ENCODE measurements around the gene PHACTR3.

The PHACTR3 gene

GRCh38 chr20:59576216-59576953, 28.0 kb upstream of the PHACTR3 start:
- Histone ChIP-seq H3K27me3 (ENCODE audit: control insufficient read depth, insufficient read depth, low read length) (peaks cover 90% of the 10 kb centered on the region), H3K36me3 (ENCODE audit: control insufficient read depth, low read depth, low read length) (no peaks in the 10 kb centered on the region), H3K9me3 (ENCODE audit: control insufficient read depth, low read depth, low read length) (no peaks in the 10 kb centered on the region), H3K4me3 (ENCODE audit: low read length) (peak overlapping the region; percentile 42), H3K27ac (ENCODE audit: low read length) (no peak overlapping the region), H3K4me1 (ENCODE audit: control insufficient read depth, low read depth, low read length) (no peaks in the 10 kb centered on the region), H3K9ac (ENCODE audit: low read length) (no peak overlapping the region)

DNA sequence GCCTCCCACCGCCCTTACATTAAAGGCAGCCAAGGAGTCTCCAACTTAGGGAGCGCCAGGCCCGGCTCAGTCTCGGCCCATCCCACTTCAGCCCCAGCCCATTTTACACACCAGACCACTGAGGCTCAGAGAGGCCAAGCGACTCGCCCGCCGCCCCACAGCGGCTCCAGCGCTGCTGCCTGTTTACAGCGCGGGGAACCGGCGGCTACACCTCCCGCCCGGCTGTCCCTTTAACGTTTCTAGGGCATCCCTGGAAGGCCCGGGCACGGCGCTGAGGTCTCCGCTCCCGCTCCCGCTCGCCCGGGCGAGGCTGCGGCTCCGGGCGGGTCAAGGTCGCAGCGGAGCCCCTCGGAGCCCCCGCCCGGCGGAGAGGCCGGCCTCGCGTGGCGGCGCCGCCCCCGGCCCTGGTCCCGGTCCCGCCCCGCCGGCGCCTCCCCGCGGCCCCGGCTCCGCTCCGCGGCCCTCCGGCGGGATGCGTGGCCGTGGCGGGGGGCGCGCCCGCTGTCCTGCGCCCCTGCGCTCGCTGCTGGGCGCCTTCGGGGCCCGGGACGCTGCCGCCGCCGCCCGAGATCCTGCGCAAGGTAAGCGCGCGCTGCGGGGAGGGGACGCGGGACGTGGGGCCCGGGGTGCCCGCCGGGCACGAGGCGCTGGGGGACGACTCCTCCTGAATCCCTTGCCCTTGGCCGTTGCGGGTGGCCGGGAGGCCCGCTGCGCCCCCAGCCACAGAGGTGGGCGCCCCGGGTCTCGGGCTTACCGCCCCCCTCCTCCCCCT, 27.1 kb upstream of the PHACTR3 start:
- H3K36me3 ChIP-seq (ENCODE audit: control insufficient read depth, low read depth, low read length), result no peaks in the 10 kb centered on the region
- no peaks in the 10 kb centered on the region for H3K9me3 ChIP-seq (ENCODE audit: control insufficient read depth, low read depth, low read length)
- peak overlapping the region; percentile 42 for H3K4me3 ChIP-seq (ENCODE audit: low read length)
- no peak overlapping the region for H3K27ac ChIP-seq (ENCODE audit: low read length)
- H3K4me1 ChIP-seq (ENCODE audit: control insufficient read depth, low read depth, low read length), result no peaks in the 10 kb centered on the region
- H3K27me3 ChIP-seq (ENCODE audit: control insufficient read depth, insufficient read depth, low read length), result peaks cover 90% of the 10 kb centered on the region
- no peak overlapping the region for H3K9ac ChIP-seq (ENCODE audit: low read length)

DNA sequence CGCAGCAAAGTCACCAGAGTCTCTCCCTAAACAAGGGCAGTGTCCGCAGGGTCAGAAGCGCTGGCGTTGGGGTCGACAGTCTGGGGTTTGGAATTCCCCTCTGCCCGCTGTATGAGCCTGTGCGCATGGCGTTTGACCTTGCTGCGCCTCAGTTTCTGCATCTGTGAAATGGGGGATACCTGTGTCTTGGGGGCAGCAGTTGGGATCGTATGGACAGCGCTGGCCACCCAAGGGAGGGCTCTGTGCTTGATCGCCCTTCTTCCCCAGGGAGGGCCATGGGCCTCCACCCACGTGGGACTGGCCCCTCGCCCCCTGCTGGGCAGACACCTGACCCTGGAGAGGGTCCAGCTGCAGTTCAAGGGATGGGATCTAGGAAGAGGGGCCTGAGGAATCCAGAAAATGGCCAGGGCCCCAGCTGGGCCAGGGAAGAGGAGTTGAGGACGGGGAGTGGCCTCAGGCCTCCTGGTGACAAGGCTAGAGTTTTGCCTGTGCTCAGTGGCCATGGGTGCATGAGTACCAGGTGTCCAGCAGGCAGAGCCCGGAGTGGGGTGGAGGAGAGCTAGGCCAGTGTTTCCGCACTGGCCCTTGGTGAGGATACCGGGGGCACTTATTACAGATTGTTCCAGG, 26.4 kb upstream of the PHACTR3 start:
- peak overlapping the region; percentile 27 for H3K4me3 ChIP-seq (ENCODE audit: low read length)
- H3K9me3 ChIP-seq (ENCODE audit: control insufficient read depth, low read depth, low read length), result no peaks in the 10 kb centered on the region
- H3K27ac ChIP-seq (ENCODE audit: low read length), result no peak overlapping the region
- no peaks in the 10 kb centered on the region for H3K4me1 ChIP-seq (ENCODE audit: control insufficient read depth, low read depth, low read length)
- H3K36me3 ChIP-seq (ENCODE audit: control insufficient read depth, low read depth, low read length), result no peaks in the 10 kb centered on the region
- H3K9ac ChIP-seq (ENCODE audit: low read length), result no peak overlapping the region
- H3K27me3 ChIP-seq (ENCODE audit: control insufficient read depth, insufficient read depth, low read length), result peaks cover 85% of the 10 kb centered on the region

GRCh38 chr20:59578436-59579403, 25.6 kb upstream of the PHACTR3 start:
- Histone ChIP-seq H3K4me1 (ENCODE audit: control insufficient read depth, low read depth, low read length) (no peaks in the 10 kb centered on the region), H3K27ac (ENCODE audit: low read length) (no peak overlapping the region), H3K9me3 (ENCODE audit: control insufficient read depth, low read depth, low read length) (no peaks in the 10 kb centered on the region), H3K4me3 (ENCODE audit: low read length) (no peak overlapping the region), H3K9ac (ENCODE audit: low read length) (no peak overlapping the region), H3K36me3 (ENCODE audit: control insufficient read depth, low read depth, low read length) (no peaks in the 10 kb centered on the region), H3K27me3 (ENCODE audit: control insufficient read depth, insufficient read depth, low read length) (peaks cover 78% of the 10 kb centered on the region)

GRCh38 chr20:59579404-59580145, 24.8 kb upstream of the PHACTR3 start:
- Histone ChIP-seq H3K9me3 (ENCODE audit: control insufficient read depth, low read depth, low read length) (no peaks in the 10 kb centered on the region), H3K9ac (ENCODE audit: low read length) (no peak overlapping the region), H3K27me3 (ENCODE audit: control insufficient read depth, insufficient read depth, low read length) (peaks cover 69% of the 10 kb centered on the region), H3K4me3 (ENCODE audit: low read length) (no peak overlapping the region), H3K36me3 (ENCODE audit: control insufficient read depth, low read depth, low read length) (no peaks in the 10 kb centered on the region), H3K27ac (ENCODE audit: low read length) (no peak overlapping the region), H3K4me1 (ENCODE audit: control insufficient read depth, low read depth, low read length) (no peaks in the 10 kb centered on the region)

GRCh38 chr20:59580146-59580946, 24.0 kb upstream of the PHACTR3 start:
- Histone ChIP-seq H3K9ac (ENCODE audit: low read length) (no peak overlapping the region), H3K9me3 (ENCODE audit: control insufficient read depth, low read depth, low read length) (no peaks in the 10 kb centered on the region), H3K27ac (ENCODE audit: low read length) (no peak overlapping the region), H3K4me3 (ENCODE audit: low read length) (no peak overlapping the region), H3K27me3 (ENCODE audit: control insufficient read depth, insufficient read depth, low read length) (peaks cover 66% of the 10 kb centered on the region), H3K36me3 (ENCODE audit: control insufficient read depth, low read depth, low read length) (no peaks in the 10 kb centered on the region), H3K4me1 (ENCODE audit: control insufficient read depth, low read depth, low read length) (no peaks in the 10 kb centered on the region)

DNA sequence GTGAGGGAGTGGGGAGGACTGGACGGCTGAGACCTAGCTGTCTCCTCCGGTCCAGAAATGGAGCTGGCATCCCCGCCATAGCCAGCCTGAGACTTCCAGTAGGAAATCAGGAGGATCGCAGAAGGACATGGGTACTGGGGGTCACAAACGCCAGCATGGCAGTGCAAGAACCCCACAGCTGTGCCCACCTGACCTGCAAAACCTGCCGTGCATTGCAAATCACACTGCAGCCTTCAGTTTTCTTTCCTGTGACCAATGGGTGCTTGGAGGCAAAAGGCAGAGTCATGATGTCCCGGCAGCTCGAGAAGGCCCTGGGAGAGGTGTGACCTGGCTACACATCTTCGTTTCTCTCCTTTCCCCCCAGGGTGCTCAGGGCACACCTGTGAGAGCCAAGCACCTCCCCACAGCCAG, 23.3 kb upstream of the PHACTR3 start:
- H3K4me1 ChIP-seq (ENCODE audit: control insufficient read depth, low read depth, low read length), result no peaks in the 10 kb centered on the region
- no peaks in the 10 kb centered on the region for H3K36me3 ChIP-seq (ENCODE audit: control insufficient read depth, low read depth, low read length)
- no peak overlapping the region for H3K27ac ChIP-seq (ENCODE audit: low read length)
- no peak overlapping the region for H3K9ac ChIP-seq (ENCODE audit: low read length)
- no peak overlapping the region for H3K4me3 ChIP-seq (ENCODE audit: low read length)
- no peaks in the 10 kb centered on the region for H3K9me3 ChIP-seq (ENCODE audit: control insufficient read depth, low read depth, low read length)
- peaks cover 59% of the 10 kb centered on the region for H3K27me3 ChIP-seq (ENCODE audit: control insufficient read depth, insufficient read depth, low read length)

DNA sequence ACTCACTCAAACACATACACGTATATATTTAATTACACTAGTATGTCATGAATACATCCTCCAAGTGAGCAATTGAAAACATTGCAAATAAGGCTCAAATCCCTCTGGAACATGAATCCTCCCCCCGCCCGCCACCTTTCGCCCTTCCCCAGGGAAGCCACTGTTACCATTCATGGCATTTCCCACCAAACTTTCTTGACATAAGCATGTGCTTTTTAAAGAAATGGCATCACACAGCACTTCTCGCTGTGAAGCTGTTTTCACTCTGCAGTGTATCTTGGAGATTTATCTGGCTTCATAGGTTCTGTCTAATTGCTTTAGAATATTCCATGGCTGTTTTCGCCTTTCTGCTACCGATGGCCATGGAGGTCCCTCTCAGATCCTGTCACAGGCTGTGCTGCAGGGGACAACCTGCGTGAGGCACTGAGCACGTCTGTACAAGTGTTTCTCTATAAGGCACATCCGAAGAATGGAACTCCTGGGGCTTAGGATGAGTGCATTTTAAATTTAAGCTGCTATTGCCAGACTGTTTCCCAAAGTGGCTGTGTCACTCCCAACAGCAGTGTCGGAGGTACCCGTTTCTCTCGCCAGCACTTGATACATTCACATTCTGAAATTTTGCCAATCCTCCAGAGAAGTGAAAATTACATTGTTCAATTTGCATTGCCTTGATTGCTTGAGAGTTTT, 22.2 kb upstream of the PHACTR3 start:
- H3K36me3 ChIP-seq (ENCODE audit: control insufficient read depth, low read depth, low read length), result no peaks in the 10 kb centered on the region
- H3K27me3 ChIP-seq (ENCODE audit: control insufficient read depth, insufficient read depth, low read length), result peaks cover 50% of the 10 kb centered on the region
- no peak overlapping the region for H3K9ac ChIP-seq (ENCODE audit: low read length)
- H3K9me3 ChIP-seq (ENCODE audit: control insufficient read depth, low read depth, low read length), result no peaks in the 10 kb centered on the region
- no peak overlapping the region for H3K4me3 ChIP-seq (ENCODE audit: low read length)
- no peaks in the 10 kb centered on the region for H3K4me1 ChIP-seq (ENCODE audit: control insufficient read depth, low read depth, low read length)
- H3K27ac ChIP-seq (ENCODE audit: low read length), result no peak overlapping the region

- Histone ChIP-seq H3K9me3 (ENCODE audit: control insufficient read depth, low read depth, low read length) (no peaks in the 10 kb centered on the region), H3K4me1 (ENCODE audit: control insufficient read depth, low read depth, low read length) (no peaks in the 10 kb centered on the region), H3K9ac (ENCODE audit: low read length) (no peak overlapping the region), H3K27ac (ENCODE audit: low read length) (no peak overlapping the region), H3K27me3 (ENCODE audit: control insufficient read depth, insufficient read depth, low read length) (peaks cover 39% of the 10 kb centered on the region), H3K36me3 (ENCODE audit: control insufficient read depth, low read depth, low read length) (no peaks in the 10 kb centered on the region), H3K4me3 (ENCODE audit: low read length) (no peak overlapping the region)
Measured at GRCh38 chr20:59583428-59584277, 20.7 kb upstream of the PHACTR3 start.
